ENCODE results near the gene FYN. TPM values are rescaled to one million over a fixed set of nuclear protein-coding genes. Genes with fewer than 3 reads are reported as not detected.
A peak's percentile ranks its signal among the peaks of the same experiment; 100 is the strongest.
"Not testable (repeated sequence)": the region's sequence is repeated elsewhere in the genome, so short reads cannot be mapped to it uniquely, and the experiment has no call there.

Gene FYN
- total and polyA plus RNA-seq, 9 of the 15 experiments (the other 6 are each of a cell fraction or from before 2014, with no cell fraction given), result 2.9 to 22.1 (median 11.4) TPM

GRCh38 chr6:111908365-111908764 lies 35.1 kb upstream of the FYN start:
- Histone ChIP-seq H2AFZ (ENCODE audit: low read depth, low read length) (peak overlapping the region; percentile 71; the same call in 1 of the 2 replicates), H3K4me2 (ENCODE audit: insufficient read depth, low read length) (peak overlapping the region; percentile 37; the same call in 1 of the 2 replicates)
- H4K20me1 ChIP-seq (replicated peaks; ENCODE audit: control insufficient read depth, insufficient read depth, low read length); H3K9me3 ChIP-seq (replicated peaks; ENCODE audit: control insufficient read depth, insufficient read depth, low read depth, low read length); DNase-seq (ENCODE audit: extremely low read depth in 1 of 4, low spot score in 3 of 4); H3K36me3 ChIP-seq (ENCODE audit: control insufficient read depth, insufficient read depth, low read length); H3K27me3 ChIP-seq (ENCODE audit: control insufficient read depth in 2 of 2, insufficient read depth in 2 of 2, low read length in 2 of 2); in situ Hi-C loops (cut with MboI); FAIRE-seq; H3K4me3 ChIP-seq; intact Hi-C loops (cut with micrococcal nuclease); ATAC-seq; H3K9ac ChIP-seq (ENCODE audit: insufficient read depth in 1 of 2, low read depth in 2 of 2, low read length in 2 of 2); CTCF ChIA-PET (ENCODE audit: low intra/inter-chr PET ratio); H3K4me1 ChIP-seq (replicated peaks in 1 of 2; ENCODE audit: control insufficient read depth in 2 of 2, insufficient read depth in 2 of 2, low read length in 2 of 2); H3K9me1 ChIP-seq (ENCODE audit: control insufficient read depth, insufficient read depth, low read length); H3K27ac ChIP-seq (ENCODE audit: extremely low read depth, low read depth, low read length); H3K79me2 ChIP-seq (ENCODE audit: control insufficient read depth, insufficient read depth, low read length); BruUV-seq (replicated peaks); POLR2A ChIA-PET: not testable (repeated sequence)
- WGBS (ENCODE audit: insufficient coverage, low coverage, missing lambda C conversion rate), result 3% methylated on average over 5 of the region's 17 CpGs
- TF ChIP-seq FOXK2 (conservative IDR thresholded peaks at IDR 0.05 in 1 of 2, IDR thresholded peaks at IDR 0.05 in 1 of 2; ENCODE audit: low read depth in 2 of 2), result peak; percentile 48 to 52; a peak in 1 of 4 replicates
- TF ChIP-seq LEF1 (IDR thresholded peaks at IDR 0.05), result peak; percentile 31; the same call in 1 of the 2 replicates
- TF ChIP-seq SMARCA4 (IDR thresholded peaks at IDR 0.05), result 0 out of 2 replicates have a peak, but pooled peaks have one; percentile 26
- peak; percentile 16; the same call in 1 of the 2 replicates for TF ChIP-seq CTBP1 (IDR thresholded peaks at IDR 0.05; ENCODE audit: borderline replicate concordance)
- TF ChIP-seq ATF7 (IDR thresholded peaks at IDR 0.05), result 0 out of 2 replicates have a peak, but pooled peaks have one; percentile 9
- peak in 1 of 2 experiments; percentile 11; a peak in 1 of 4 replicates for TF ChIP-seq NRF1 (conservative IDR thresholded peaks at IDR 0.05 in 1 of 2, IDR thresholded peaks at IDR 0.05 in 1 of 2)
- peak; percentile 36; the same call in 1 of the 2 replicates for TF ChIP-seq EGR1 (conservative IDR thresholded peaks at IDR 0.05)
- peak in 1 of 2 experiments; percentile 92; a peak in 2 of 4 replicates for TF ChIP-seq FOXA3 (CRISPR knock-in tag; conservative IDR thresholded peaks at IDR 0.05 in 1 of 2, IDR thresholded peaks at IDR 0.05 in 1 of 2)
- 0 out of 2 replicates have a peak, but pooled peaks have one; percentile 30 for TF ChIP-seq NFRKB (IDR thresholded peaks at IDR 0.05; ENCODE audit: low read depth)
- 0 out of 2 replicates have a peak, but pooled peaks have one; percentile 13 for TF ChIP-seq SMAD4 (CRISPR knock-in tag; conservative IDR thresholded peaks at IDR 0.05)
- TF ChIP-seq CXXC5 (CRISPR knock-in tag; IDR thresholded peaks at IDR 0.05), result peak; percentile 30

All from K562 (cell line).